ENCODE data around the gene IGFBPL1. TPM values are rescaled to one million over a fixed set of nuclear protein-coding genes. Genes with fewer than 3 reads are reported as not detected.

Gene IGFBPL1
- total and polyA plus RNA-seq, 2 of the 13 experiments (the other 11 are each of a cell fraction or from before 2014, with no cell fraction given): 0.24 TPM; not detected in 1

DNA sequence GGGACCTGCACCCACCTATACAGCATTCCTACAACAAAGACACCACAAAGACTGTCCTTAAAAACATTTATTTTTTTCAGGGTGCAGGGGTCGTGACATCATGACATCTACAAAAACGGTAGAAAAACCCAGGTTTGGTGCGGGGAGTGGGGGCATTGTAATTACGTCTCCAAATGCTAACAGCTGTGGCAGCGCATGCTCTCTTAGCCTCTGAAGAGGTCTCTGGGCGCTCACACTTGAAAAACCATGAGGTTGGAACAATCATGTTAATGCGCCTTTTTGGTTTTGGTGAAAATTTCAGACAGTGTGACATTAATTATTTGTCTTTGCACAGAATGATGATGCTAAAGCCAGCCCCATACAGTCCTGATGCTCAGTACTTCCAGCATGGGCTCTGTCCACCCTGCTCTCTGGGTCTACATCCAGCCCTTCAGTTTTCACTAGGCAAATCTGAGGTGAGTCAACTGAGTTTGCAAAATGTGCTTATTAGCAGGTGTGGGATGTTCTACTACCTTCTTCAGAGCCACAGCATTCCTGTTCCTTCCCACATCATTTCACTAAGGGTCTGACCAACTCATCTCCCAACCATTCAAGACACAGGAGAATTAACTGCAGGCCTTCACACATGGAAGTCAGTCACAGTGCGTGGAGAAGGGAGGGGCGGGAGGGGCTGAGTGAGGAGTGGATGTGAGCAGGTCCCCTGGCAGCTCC, 17.6 kb downstream of the IGFBPL1 start (continued):
- TF ChIP-seq KDM2A (CRISPR knock-in tag; IDR thresholded peaks at IDR 0.05; ENCODE audit: borderline replicate concordance, low read depth) (no peak), SCMH1 (CRISPR knock-in tag; IDR thresholded peaks at IDR 0.05; ENCODE audit: borderline replicate concordance) (no peak), GATAD2A (CRISPR knock-in tag; IDR thresholded peaks at IDR 0.05) (no peak), ZNF354B (CRISPR knock-in tag; IDR thresholded peaks at IDR 0.05) (no peak), ZNF547 (CRISPR knock-in tag; IDR thresholded peaks at IDR 0.05) (no peak), ZNF841 (CRISPR knock-in tag; IDR thresholded peaks at IDR 0.05; ENCODE audit: borderline replicate concordance) (no peak), SALL2 (CRISPR knock-in tag; IDR thresholded peaks at IDR 0.05) (no peak)
- TF ChIP-seq, protein P1, sequence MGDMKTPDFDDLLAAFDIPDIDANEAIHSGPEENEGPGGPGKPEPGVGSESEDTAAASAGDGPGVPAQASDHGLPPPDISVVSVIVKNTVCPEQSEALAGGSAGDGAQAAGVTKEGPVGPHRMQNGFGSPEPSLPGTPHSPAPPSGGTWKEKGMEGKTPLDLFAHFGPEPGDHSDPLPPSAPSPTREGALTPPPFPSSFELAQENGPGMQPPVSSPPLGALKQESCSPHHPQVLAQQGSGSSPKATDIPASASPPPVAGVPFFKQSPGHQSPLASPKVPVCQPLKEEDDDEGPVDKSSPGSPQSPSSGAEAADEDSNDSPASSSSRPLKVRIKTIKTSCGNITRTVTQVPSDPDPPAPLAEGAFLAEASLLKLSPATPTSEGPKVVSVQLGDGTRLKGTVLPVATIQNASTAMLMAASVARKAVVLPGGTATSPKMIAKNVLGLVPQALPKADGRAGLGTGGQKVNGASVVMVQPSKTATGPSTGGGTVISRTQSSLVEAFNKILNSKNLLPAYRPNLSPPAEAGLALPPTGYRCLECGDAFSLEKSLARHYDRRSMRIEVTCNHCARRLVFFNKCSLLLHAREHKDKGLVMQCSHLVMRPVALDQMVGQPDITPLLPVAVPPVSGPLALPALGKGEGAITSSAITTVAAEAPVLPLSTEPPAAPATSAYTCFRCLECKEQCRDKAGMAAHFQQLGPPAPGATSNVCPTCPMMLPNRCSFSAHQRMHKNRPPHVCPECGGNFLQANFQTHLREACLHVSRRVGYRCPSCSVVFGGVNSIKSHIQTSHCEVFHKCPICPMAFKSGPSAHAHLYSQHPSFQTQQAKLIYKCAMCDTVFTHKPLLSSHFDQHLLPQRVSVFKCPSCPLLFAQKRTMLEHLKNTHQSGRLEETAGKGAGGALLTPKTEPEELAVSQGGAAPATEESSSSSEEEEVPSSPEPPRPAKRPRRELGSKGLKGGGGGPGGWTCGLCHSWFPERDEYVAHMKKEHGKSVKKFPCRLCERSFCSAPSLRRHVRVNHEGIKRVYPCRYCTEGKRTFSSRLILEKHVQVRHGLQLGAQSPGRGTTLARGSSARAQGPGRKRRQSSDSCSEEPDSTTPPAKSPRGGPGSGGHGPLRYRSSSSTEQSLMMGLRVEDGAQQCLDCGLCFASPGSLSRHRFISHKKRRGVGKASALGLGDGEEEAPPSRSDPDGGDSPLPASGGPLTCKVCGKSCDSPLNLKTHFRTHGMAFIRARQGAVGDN (CRISPR knock-in tag; IDR thresholded peaks at IDR 0.05): no peak
- TF ChIP-seq, protein P2, sequence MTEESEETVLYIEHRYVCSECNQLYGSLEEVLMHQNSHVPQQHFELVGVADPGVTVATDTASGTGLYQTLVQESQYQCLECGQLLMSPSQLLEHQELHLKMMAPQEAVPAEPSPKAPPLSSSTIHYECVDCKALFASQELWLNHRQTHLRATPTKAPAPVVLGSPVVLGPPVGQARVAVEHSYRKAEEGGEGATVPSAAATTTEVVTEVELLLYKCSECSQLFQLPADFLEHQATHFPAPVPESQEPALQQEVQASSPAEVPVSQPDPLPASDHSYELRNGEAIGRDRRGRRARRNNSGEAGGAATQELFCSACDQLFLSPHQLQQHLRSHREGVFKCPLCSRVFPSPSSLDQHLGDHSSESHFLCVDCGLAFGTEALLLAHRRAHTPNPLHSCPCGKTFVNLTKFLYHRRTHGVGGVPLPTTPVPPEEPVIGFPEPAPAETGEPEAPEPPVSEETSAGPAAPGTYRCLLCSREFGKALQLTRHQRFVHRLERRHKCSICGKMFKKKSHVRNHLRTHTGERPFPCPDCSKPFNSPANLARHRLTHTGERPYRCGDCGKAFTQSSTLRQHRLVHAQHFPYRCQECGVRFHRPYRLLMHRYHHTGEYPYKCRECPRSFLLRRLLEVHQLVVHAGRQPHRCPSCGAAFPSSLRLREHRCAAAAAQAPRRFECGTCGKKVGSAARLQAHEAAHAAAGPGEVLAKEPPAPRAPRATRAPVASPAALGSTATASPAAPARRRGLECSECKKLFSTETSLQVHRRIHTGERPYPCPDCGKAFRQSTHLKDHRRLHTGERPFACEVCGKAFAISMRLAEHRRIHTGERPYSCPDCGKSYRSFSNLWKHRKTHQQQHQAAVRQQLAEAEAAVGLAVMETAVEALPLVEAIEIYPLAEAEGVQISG (CRISPR knock-in tag; IDR thresholded peaks at IDR 0.05): no peak

Data from HepG2 (cell line).